ENCODE measurements around the gene TEX48.

The TEX48 gene

DNA sequence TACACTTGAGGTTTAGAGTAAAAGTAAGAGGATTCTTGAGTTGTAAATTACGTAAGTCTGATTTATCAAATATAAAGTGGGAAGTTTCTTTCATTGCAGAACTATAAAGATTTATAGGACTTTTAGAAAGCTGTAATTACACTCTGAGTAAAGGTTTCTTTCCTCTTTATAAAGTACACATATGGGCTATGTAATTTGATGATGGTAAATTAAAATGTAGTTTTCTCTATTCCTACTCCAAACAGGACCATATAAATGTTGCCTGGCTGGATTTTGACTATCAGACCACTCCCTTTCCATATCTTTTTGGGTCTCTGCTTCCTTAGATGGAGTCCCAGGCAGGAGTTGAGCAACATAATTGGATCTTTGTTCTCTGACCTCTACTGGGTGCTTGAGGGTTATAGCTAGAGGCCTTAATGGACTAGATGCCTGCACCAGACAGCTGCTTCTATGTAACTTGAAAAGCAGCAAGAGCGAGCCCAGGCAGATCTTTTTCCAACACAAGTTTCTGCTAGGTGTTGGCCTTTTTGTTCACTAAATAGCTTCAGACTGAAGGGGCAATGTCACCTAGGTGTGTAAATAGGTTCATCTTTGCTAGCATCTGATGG lies 11.4 kb upstream of the TEX48 start:
- no peak for DNase-seq

DNA sequence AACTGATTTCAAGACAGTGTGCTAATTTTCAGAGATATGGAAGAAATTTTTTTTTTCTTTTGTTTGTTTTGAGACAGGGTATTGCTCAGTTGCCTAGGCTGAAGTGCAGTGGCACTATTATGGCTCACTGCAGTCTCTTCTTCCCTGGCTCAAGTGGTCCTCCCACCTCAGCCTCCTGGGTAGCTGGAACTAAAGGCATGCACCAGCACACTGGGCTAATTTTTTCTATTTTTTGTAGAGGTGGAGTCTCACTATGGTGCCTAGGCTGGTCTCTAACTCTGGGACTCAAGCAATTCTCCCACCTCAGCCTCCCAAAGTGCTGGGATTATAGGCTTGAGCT lies 9.9 kb upstream of the TEX48 start:
- no peak for DNase-seq

DNA sequence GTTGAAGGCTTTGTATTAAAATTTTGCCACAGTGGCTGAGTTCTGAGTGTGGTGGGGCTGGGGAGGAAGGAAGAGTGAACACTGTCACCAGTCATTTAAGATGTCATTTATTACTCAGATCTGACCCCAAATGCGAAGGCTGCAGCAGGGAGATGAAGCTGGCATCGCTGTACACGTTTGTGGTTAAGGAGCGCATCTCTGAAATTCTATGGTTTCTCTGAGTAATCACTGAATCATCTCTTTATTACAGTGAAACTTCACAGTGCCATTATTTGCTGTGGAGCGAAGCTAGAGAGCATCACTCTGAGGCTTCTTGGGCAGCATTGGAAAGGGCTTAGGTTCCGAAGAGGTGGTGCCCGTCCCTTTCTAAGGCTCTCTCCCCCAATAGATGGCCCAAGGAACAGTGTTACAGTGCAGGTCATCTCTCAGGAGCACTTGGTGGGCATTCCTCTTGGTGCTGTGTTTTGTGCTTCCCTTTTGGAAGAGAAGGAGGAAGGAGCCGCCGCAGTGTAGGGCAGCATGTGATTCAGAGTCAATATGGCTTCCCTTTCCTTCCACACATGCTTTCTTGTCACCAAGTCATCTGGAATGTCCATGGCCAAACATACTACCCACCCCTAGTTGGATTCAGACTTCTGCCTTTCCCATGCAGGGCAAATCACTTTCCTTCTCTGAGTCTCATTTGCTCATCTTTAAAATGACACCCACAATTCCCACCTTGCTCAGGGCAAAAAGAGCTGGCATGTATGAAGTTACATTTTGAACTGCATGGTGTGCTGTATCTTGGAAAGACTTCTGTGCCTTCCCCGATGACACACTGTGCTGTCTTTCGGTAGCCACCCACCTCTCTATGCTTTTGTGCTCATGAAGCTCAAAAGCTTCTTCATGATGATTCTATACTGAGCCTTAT lies 9.3 kb upstream of the TEX48 start:
- DNase-seq = peak; percentile 83

GRCh38 chr9:114690308-114690707 lies 8.3 kb upstream of the TEX48 start:
- peak; percentile 27 for DNase-seq

DNA sequence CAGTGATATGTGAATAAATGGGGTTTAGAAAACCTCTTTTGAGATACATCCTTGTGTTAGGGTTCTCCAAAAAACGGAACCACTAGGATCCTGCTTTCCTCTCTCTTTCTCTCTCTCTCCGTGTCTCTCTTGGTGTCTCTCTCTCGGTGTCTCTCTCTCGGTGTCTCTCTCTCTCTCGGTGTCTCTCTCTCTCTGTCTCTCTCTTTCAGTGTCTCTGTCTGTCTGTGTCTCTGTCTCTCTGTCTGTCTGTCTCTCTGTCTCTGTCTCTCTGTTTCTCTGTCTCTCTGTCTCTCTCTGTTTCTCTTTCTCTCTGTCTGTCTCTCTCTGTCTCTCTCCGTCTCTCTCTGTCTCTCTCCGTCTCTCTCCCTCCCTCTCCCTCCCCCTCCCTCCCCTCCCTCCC lies 7.8 kb upstream of the TEX48 start:
- no peak for DNase-seq

GRCh38 chr9:114688909-114689610 lies 7.1 kb upstream of the TEX48 start:
- no peak for DNase-seq

DNA sequence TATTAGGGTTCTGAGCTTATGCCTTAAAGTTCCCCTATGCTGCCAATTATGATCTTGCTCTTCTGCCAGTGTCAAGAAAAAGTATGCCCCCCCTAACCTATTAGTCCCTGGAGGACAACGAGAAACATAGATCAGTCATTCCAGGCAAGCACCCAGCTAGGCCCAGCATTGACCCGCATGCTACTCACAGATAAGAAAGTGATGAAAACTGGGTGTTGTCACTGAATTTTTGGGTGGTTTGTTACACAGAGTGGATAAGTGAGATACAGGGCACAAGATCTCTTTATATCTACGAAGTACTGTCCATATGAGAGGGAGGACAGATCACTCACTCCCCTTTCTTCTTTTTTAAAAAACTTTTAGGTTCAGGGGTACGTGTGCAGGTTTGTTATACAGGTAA lies 6.4 kb upstream of the TEX48 start:
- no peak for DNase-seq

- DNase-seq = no peak
These were observed 5.0 kb upstream of the TEX48 start for GRCh38 chr9:114687034-114687433.

DNA sequence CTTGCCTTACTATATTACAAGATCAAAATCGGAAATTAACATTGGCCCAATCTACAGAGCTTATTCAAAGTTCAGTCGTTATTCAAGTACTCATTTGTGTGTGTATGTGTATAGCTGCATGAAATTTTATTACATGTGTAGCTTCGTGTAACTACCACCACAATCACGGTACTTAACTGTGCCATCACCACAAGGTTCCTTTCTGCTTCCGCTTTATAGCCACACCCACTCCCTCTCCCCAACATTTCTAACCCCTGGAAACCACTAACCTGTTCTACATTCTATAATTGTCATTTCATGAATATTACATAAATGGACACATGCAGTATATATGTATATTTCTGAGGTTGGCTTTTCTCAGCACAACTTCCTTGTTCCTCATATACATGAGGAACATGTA lies 4.0 kb upstream of the TEX48 start:
- no peak for DNase-seq

DNA sequence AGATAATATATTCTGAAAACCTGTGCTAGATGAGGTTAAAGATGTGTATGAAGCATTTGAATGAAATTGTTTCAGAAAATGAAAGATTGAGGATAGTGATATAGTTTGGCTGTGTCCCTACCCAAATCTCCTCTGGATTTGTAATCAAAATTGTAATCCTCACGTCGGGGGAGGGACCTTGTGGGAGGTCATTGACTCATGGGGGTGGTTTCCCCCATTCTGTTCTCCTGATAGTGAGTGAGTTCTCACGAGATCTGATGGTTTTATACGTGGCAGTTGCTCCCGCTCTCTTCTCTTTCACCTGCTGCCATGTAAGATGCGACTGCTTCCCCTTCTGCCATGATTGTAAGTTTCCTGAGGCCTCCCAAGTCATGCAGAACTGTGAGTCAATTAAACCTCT lies 2.0 kb upstream of the TEX48 start:
- DNase-seq = peak; percentile 52

- DNase-seq = no peak
These were observed 854 bp upstream of the TEX48 start for GRCh38 chr9:114682846-114683245.

- no peak for DNase-seq
These were observed 1.6 kb downstream of the TEX48 start for GRCh38 chr9:114680259-114681001.

GRCh38 chr9:114678795-114679194 lies 3.2 kb downstream of the TEX48 start:
- no peak for DNase-seq

- DNase-seq = no peak
These were observed 3.9 kb downstream of the TEX48 start for GRCh38 chr9:114678130-114678529.

DNA sequence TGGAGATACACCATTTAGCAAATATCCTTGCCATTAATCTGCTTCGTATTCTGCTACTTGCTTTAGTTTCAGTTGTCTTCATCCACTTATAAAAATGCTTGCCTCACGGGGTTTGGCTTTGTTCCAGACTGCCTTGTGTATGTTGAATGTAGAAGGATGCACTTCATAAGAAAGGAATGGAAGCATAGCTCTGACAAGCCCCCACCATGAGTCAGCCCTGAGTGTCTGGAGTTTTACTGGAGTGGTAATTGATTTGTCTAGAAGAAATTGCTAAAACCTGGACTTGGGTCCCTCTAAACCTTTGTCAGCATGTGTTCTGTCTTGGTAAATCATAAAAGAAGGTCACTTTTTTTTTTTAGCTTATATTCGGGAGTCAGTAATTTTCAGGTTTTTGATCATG lies 4.6 kb downstream of the TEX48 start:
- peak; percentile 34 for DNase-seq

- no peak for DNase-seq
These were observed 5.1 kb downstream of the TEX48 start for GRCh38 chr9:114676901-114677300.

- DNase-seq = no peak
These were observed 7.0 kb downstream of the TEX48 start for GRCh38 chr9:114674798-114675540.

DNA sequence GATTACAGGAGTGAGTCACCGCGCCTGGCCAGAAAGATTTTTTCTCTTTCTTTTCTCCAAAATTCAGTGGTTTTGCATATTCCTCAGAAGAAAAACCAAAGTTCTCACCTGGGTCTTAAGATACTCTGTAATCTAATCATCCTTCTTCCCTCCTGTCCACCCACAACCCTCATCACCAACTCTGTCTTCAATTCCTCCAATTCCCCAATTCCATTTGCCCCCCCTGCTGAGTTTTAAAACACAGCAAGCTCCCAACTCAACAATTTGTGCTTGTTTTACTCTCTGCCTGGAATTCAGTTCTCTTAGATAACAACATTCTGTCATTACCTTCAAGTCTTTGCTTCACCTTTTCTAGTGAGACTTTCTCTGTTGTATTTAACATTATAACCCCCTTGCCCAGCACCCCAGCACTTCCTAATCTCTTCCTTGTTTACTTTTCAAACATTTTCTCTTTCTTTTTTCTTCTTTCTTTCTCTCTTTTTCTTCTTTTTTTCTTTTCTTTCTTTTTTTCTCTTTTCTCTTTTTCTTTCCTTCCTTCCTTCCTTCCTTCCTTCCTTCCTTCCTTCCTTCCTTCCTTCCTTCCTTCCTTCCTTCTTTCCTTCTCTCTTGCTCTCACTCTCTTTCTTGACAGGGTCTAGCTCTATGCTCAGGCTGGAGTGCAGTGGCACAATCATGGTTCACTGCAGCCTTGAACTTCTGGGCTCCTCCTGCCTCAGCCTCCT lies 7.8 kb downstream of the TEX48 start:
- DNase-seq = no peak

GRCh38 chr9:114671605-114672004 lies 10.4 kb downstream of the TEX48 start:
- no peak for DNase-seq

DNA sequence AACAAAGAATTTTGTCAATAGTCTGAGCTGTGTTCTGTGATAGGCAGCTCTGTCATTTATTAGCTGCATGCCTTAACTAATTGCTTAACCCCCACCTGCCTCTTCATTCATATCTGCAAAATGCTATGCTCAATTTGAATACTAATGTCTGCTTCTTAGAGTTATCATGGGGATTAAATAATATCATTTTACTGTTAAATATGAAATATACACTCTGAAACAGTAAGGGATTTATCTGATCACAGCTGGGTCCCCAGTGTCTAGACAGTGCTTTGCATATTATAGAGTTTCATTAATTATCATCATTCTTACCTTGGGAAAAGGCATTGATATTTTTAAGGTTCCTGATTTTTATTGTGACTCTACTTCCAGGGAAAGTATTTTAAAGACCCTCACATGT lies 12.0 kb downstream of the TEX48 start:
- no peak for DNase-seq

DNA sequence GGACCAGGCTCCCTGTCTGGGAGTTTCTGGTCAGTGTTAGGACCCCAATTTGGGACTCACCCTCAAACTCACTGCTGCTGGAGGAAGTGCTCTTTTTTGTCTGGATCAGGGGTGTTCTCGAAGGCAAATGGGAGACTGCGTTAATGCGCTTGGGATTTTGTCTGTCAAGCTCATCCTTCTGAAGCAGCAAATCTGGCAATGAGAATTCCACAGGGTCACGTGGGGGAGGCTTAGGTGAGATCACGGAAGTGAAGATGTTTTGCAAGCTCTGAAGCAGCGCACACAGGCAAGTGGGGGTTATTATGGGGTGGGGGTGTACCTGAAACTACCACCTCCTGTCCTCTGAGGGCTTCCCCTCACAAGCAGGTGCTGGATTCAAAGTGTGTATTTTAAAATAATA lies 13.8 kb downstream of the TEX48 start:
- DNase-seq = no peak

- no peak for DNase-seq
These were observed 15.1 kb downstream of the TEX48 start for GRCh38 chr9:114666851-114667250.
